Choroid plexus epithelial cell (primary cell): Measurements from ENCODE around the gene MFSD6L.

Experiments
- DNase-seq: peaks from one replicate; pipeline ENCODE4 v3.0.0-alpha.2; 2010; ENCODE audit warnings: low read depth
- H3K4me3 ChIP-seq: 2 replicates; pipeline ENCODE4 v1.5.1; 2011; ENCODE audit warnings: low read depth, mild to moderate bottlenecking, control low read depth, low read length, moderate library complexity
- CTCF ChIP-seq: conservative IDR thresholded peaks from 2 replicates; pipeline ENCODE4 v1.5.1; 2011; ENCODE audit warnings: low read depth, mild to moderate bottlenecking, control low read depth, inconsistent platforms, low read length, moderate library complexity

The MFSD6L gene

GRCh38 chr17:8825802-8826201 is 26.6 kb upstream of the MFSD6L start:
- TF ChIP-seq CTCF = no peak

DNA sequence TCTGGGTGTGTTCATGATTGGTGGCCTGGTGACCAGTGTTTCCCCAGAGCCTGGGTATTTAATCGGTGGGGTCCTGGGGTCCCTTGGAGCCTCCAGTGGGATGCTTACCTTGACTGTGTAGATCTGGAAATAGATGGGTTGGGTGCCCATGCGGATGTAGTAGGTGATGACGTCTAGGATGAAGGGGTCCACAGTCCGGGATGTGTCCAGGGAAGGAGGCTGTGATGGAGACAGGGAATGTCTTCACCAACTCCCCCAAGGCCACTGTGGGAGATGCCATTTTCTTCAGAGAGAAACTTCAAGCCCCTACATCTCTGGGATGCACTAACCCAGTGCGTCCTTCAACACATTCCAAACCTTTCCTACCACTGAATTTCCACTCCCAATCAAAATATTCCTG is 24.1 kb upstream of the MFSD6L start:
- no peak overlapping the region for H3K4me3 ChIP-seq
- no peak for DNase-seq
- no peak for TF ChIP-seq CTCF

More at GRCh38 chr17:8825802-8826201, 26.6 kb upstream of the MFSD6L start:
- no peak for DNase-seq
- H3K4me3 ChIP-seq = no peak overlapping the region

DNA sequence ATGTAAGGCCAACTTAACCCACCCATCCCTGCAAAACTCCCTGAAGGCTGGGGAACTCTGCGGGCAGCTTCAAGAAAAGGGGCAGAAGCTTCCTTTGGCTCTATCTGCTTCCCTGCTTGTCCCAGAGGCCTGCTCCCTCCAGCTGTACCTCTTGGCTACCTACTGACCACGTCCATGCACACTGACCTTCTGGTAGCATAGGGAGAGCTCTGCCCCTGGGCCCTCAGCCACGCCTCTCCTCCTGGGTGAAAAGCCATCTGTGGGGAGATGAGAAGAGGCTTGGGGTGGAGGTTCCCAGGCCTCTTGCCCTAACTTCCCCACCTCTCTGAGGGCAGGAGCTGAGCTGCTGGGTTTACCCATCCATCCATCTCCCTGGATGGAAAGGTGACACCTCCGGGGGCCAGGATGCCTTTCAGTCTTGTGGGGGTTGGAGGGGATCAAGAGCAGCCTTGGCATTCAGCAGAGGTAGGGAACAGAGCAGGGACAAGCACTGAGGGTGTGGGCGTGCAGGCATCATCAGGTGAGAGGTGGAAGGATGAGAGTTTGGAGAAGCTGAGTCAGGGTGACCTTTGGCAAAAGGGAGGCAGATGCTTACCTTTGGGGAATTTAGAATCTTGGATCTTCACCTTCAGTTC is 23.4 kb upstream of the MFSD6L start:
- DNase-seq = no peak

DNA sequence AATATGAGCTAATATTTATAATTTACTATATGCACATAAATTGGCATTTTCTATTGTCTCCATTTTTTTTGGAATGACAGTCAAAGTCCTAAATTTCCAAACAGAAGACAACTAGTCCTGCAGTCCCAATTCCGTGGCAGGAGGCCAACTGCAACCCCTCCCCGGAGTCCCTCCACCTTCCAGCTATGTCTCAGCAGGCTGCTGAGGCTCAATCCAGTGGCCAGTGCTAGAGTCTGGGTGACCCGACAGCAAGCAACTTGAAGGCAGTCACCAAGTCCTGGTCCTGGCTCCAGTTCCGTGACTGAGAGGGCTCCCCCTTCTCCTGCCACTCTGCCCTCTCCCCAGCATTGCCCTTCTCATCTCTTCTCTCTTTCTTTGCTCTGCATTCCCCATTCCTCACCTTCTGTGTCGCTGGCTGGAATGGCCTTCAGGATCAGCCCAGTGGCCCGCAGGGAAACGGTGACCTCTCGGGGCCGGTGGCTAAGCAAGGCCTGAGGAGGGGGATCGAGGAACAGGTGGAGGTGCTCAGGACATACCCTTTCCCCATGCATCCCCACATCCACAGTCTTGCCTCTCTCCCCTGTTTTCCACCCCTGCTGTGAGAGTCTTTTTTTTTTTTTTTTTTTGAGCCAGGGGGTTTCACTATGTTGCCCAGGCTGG is 22.4 kb upstream of the MFSD6L start:
- no peak overlapping the region for H3K4me3 ChIP-seq
- DNase-seq = no peak
- TF ChIP-seq CTCF = no peak

More for the DNA sequence above, 23.4 kb upstream of the MFSD6L start:
- H3K4me3 ChIP-seq = no peak overlapping the region
- TF ChIP-seq CTCF = no peak

- no peak for DNase-seq
- no peak overlapping the region for H3K4me3 ChIP-seq
- no peak for TF ChIP-seq CTCF
These were observed 21.3 kb upstream of the MFSD6L start for GRCh38 chr17:8820311-8821010.

- no peak for DNase-seq
- H3K4me3 ChIP-seq = no peak overlapping the region
- no peak for TF ChIP-seq CTCF
These were observed 19.6 kb upstream of the MFSD6L start for GRCh38 chr17:8818654-8819330.
